ENCODE results near the gene DPYSL4.

DPYSL4 gene

GRCh38 chr10:132229834-132230556, 43.2 kb downstream of the DPYSL4 start:
- Histone ChIP-seq H3K79me1 (ENCODE audit: low read length) (no peaks in the 10 kb centered on the region), H3K4me1 (ENCODE audit: control insufficient read depth in 1 of 2, insufficient read depth in 2 of 2, low read length in 2 of 2) (no peaks in the 10 kb centered on the region), H3K18ac (ENCODE audit: low read length) (no peak overlapping the region), H4K91ac (ENCODE audit: low read depth, low read length) (no peak overlapping the region), H3K9ac (ENCODE audit: low read length) (no peak overlapping the region), H3K4me2 (ENCODE audit: low read length) (no peak overlapping the region), H3K4ac (ENCODE audit: low read depth, low read length) (no peak overlapping the region), H2BK5ac (ENCODE audit: low read depth, low read length, poor library complexity) (no peak overlapping the region), H3K4me3 (ENCODE audit: low read depth, low read length) (no peak overlapping the region), H3K23ac (ENCODE audit: low read length) (no peak overlapping the region), H2BK12ac (ENCODE audit: low read length) (no peak overlapping the region), H2AFZ (ENCODE audit: insufficient read depth, low read length, poor library complexity) (no peak overlapping the region), H3K27ac (ENCODE audit: low read depth, low read length) (no peak overlapping the region), H3K79me2 (ENCODE audit: control insufficient read depth, insufficient read depth, low read length, poor library complexity) (no peaks in the 10 kb centered on the region), H4K8ac (ENCODE audit: low read depth, low read length) (no peak overlapping the region), H2AK5ac (ENCODE audit: low read length) (no peak overlapping the region), H3K9me3 (ENCODE audit: insufficient read depth, low read depth, low read length) (peaks cover 3% of the 10 kb centered on the region), H4K12ac (ENCODE audit: low read depth, low read length) (no peak overlapping the region), H3K14ac (ENCODE audit: low read length) (no peak overlapping the region), H3K27me3 (ENCODE audit: insufficient read depth, low read length) (no peaks in the 10 kb centered on the region), H2BK120ac (ENCODE audit: insufficient read depth, low read length, poor library complexity) (no peak overlapping the region), H3K36me3 (ENCODE audit: control insufficient read depth in 1 of 2, insufficient read depth in 2 of 2, low read length in 2 of 2) (no peaks in the 10 kb centered on the region)
- DNase-seq: peak; percentile 19 to 29
- no CpG with 5 or more reads among the region's 36 CpGs for WGBS (ENCODE audit: extremely low coverage, insufficient coverage, insufficient read length)

- Histone ChIP-seq H3K4me3 (ENCODE audit: low read depth, low read length) (no peak overlapping the region), H3K14ac (ENCODE audit: low read length) (no peak overlapping the region), H3K79me1 (ENCODE audit: low read length) (no peaks in the 10 kb centered on the region), H3K23ac (ENCODE audit: low read length) (no peak overlapping the region), H2BK12ac (ENCODE audit: low read length) (no peak overlapping the region), H2AK5ac (ENCODE audit: low read length) (no peak overlapping the region), H3K27ac (ENCODE audit: low read depth, low read length) (no peak overlapping the region), H2BK120ac (ENCODE audit: insufficient read depth, low read length, poor library complexity) (no peak overlapping the region), H3K36me3 (ENCODE audit: control insufficient read depth in 1 of 2, insufficient read depth in 2 of 2, low read length in 2 of 2) (no peaks in the 10 kb centered on the region), H4K8ac (ENCODE audit: low read depth, low read length) (no peak overlapping the region), H3K4ac (ENCODE audit: low read depth, low read length) (no peak overlapping the region), H3K9me3 (ENCODE audit: insufficient read depth, low read depth, low read length) (peaks cover 3% of the 10 kb centered on the region), H4K91ac (ENCODE audit: low read depth, low read length) (no peak overlapping the region), H3K4me1 (ENCODE audit: control insufficient read depth in 1 of 2, insufficient read depth in 2 of 2, low read length in 2 of 2) (no peaks in the 10 kb centered on the region), H3K4me2 (ENCODE audit: low read length) (no peak overlapping the region), H2BK5ac (ENCODE audit: low read depth, low read length, poor library complexity) (no peak overlapping the region), H4K12ac (ENCODE audit: low read depth, low read length) (no peak overlapping the region), H3K27me3 (ENCODE audit: insufficient read depth, low read length) (no peaks in the 10 kb centered on the region), H3K18ac (ENCODE audit: low read length) (no peak overlapping the region), H2AFZ (ENCODE audit: insufficient read depth, low read length, poor library complexity) (no peak overlapping the region), H3K9ac (ENCODE audit: low read length) (no peak overlapping the region), H3K79me2 (ENCODE audit: control insufficient read depth, insufficient read depth, low read length, poor library complexity) (no peaks in the 10 kb centered on the region)
- no peak for DNase-seq
- WGBS (ENCODE audit: extremely low coverage, insufficient coverage, insufficient read length): no CpG with 5 or more reads among the region's 21 CpGs
These were observed 43.9 kb downstream of the DPYSL4 start for GRCh38 chr10:132230557-132231210.

GRCh38 chr10:132231656-132232022, 44.9 kb downstream of the DPYSL4 start:
- peaks cover 3% of the 10 kb centered on the region for H3K9me3 ChIP-seq (ENCODE audit: insufficient read depth, low read depth, low read length)
- no peak overlapping the region for H3K4me2 ChIP-seq (ENCODE audit: low read length)
- no peak overlapping the region for H3K18ac ChIP-seq (ENCODE audit: low read length)
- WGBS (ENCODE audit: extremely low coverage, insufficient coverage, insufficient read length): no CpG with 5 or more reads among the region's 13 CpGs
- no peaks in the 10 kb centered on the region for H3K79me1 ChIP-seq (ENCODE audit: low read length)
- no peak overlapping the region for H3K4ac ChIP-seq (ENCODE audit: low read depth, low read length)
- H3K36me3 ChIP-seq (ENCODE audit: control insufficient read depth in 1 of 2, insufficient read depth in 2 of 2, low read length in 2 of 2): no peaks in the 10 kb centered on the region
- H2BK120ac ChIP-seq (ENCODE audit: insufficient read depth, low read length, poor library complexity): no peak overlapping the region
- no peak overlapping the region for H4K8ac ChIP-seq (ENCODE audit: low read depth, low read length)
- no peak overlapping the region for H3K4me3 ChIP-seq (ENCODE audit: low read depth, low read length)
- H2BK12ac ChIP-seq (ENCODE audit: low read length): no peak overlapping the region
- H3K9ac ChIP-seq (ENCODE audit: low read length): no peak overlapping the region
- no peak for DNase-seq
- H4K12ac ChIP-seq (ENCODE audit: low read depth, low read length): no peak overlapping the region
- no peak overlapping the region for H4K91ac ChIP-seq (ENCODE audit: low read depth, low read length)
- H3K23ac ChIP-seq (ENCODE audit: low read length): no peak overlapping the region
- H3K27ac ChIP-seq (ENCODE audit: low read depth, low read length): no peak overlapping the region
- H3K79me2 ChIP-seq (ENCODE audit: control insufficient read depth, insufficient read depth, low read length, poor library complexity): no peaks in the 10 kb centered on the region
- no peak overlapping the region for H2AK5ac ChIP-seq (ENCODE audit: low read length)
- no peak overlapping the region for H2AFZ ChIP-seq (ENCODE audit: insufficient read depth, low read length, poor library complexity)
- H3K14ac ChIP-seq (ENCODE audit: low read length): no peak overlapping the region
- no peak overlapping the region for H2BK5ac ChIP-seq (ENCODE audit: low read depth, low read length, poor library complexity)
- no peaks in the 10 kb centered on the region for H3K27me3 ChIP-seq (ENCODE audit: insufficient read depth, low read length)
- H3K4me1 ChIP-seq (ENCODE audit: control insufficient read depth in 1 of 2, insufficient read depth in 2 of 2, low read length in 2 of 2): no peaks in the 10 kb centered on the region

GRCh38 chr10:132232023-132232951, 45.5 kb downstream of the DPYSL4 start:
- Histone ChIP-seq H2BK5ac (ENCODE audit: low read depth, low read length, poor library complexity) (no peak overlapping the region), H3K27me3 (ENCODE audit: insufficient read depth, low read length) (no peaks in the 10 kb centered on the region), H3K36me3 (ENCODE audit: control insufficient read depth in 1 of 2, insufficient read depth in 2 of 2, low read length in 2 of 2) (no peaks in the 10 kb centered on the region), H4K8ac (ENCODE audit: low read depth, low read length) (no peak overlapping the region), H2AFZ (ENCODE audit: insufficient read depth, low read length, poor library complexity) (no peak overlapping the region), H3K9me3 (ENCODE audit: insufficient read depth, low read depth, low read length) (peaks cover 3% of the 10 kb centered on the region), H2BK12ac (ENCODE audit: low read length) (no peak overlapping the region), H3K4me1 (ENCODE audit: control insufficient read depth in 1 of 2, insufficient read depth in 2 of 2, low read length in 2 of 2) (no peaks in the 10 kb centered on the region), H3K18ac (ENCODE audit: low read length) (no peak overlapping the region), H2BK120ac (ENCODE audit: insufficient read depth, low read length, poor library complexity) (no peak overlapping the region), H4K91ac (ENCODE audit: low read depth, low read length) (no peak overlapping the region), H3K79me1 (ENCODE audit: low read length) (no peaks in the 10 kb centered on the region), H3K4me2 (ENCODE audit: low read length) (no peak overlapping the region), H2AK5ac (ENCODE audit: low read length) (no peak overlapping the region), H3K9ac (ENCODE audit: low read length) (no peak overlapping the region), H3K4me3 (ENCODE audit: low read depth, low read length) (no peak overlapping the region), H3K14ac (ENCODE audit: low read length) (no peak overlapping the region), H3K27ac (ENCODE audit: low read depth, low read length) (no peak overlapping the region), H3K79me2 (ENCODE audit: control insufficient read depth, insufficient read depth, low read length, poor library complexity) (no peaks in the 10 kb centered on the region), H4K12ac (ENCODE audit: low read depth, low read length) (no peak overlapping the region), H3K4ac (ENCODE audit: low read depth, low read length) (no peak overlapping the region), H3K23ac (ENCODE audit: low read length) (no peak overlapping the region)
- peak in 1 of 2 donors; percentile 36 for DNase-seq
- WGBS (ENCODE audit: extremely low coverage, insufficient coverage, insufficient read length): no CpG with 5 or more reads among the region's 35 CpGs
